ENCODE measurements around the gene CMTM2.

The CMTM2 gene

DNA sequence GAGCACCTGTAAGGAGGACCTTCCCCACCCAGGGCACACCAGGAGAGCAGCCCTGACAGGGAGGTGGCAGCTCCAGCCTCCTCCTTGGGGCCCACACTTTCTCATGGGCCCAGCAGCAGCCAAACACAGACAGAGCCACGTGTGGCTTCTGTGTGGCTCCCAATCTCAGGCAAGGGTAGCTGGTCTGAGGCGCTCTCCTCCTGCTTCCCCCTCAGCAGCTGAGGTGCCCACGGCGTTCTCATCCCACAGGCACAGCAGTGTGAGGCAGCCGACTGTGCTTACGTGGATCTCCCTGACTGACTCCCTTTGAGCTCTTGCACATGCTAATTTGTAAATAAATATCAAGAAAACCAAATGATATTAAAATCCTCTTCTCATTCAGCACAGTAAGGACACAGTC lies 56.1 kb downstream of the CMTM2 start:
- Histone ChIP-seq H3K4me1 (ENCODE audit: control insufficient read depth, insufficient read depth, low read length) (peaks cover 39% of the 10 kb centered on the region), H3K36me3 (ENCODE audit: control insufficient read depth, insufficient read depth, low read length) (peaks cover 4% of the 10 kb centered on the region), H3K4me3 (ENCODE audit: low read length) (no peak overlapping the region), H3K27me3 (ENCODE audit: control insufficient read depth, insufficient read depth, low read length) (no peaks in the 10 kb centered on the region), H3K9ac (ENCODE audit: low read length) (no peak overlapping the region), H3K9me3 (ENCODE audit: control insufficient read depth, low read length) (no peaks in the 10 kb centered on the region)

DNA sequence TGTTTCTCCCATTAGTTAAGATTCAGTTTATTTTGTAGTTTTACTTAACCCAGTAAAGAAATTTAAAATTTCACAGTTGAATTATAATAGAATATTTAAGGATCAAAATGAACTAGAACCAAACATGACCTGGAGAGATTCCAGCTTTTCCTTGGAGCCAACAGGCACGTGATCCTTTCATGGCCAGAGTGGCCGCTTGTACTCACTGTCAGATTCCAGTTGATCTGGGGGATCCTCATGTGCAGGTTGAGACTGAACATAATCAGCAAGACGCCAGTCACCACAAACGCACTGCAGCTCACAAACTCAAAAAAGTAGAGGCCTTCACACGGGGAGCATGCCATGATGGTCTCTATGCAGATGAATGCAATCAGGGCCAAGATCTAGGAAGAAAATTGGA lies 56.9 kb downstream of the CMTM2 start:
- H3K27me3 ChIP-seq (ENCODE audit: control insufficient read depth, insufficient read depth, low read length) = no peaks in the 10 kb centered on the region
- H3K9me3 ChIP-seq (ENCODE audit: control insufficient read depth, low read length) = no peaks in the 10 kb centered on the region
- H3K4me3 ChIP-seq (ENCODE audit: low read length) = no peak overlapping the region
- peaks cover 39% of the 10 kb centered on the region for H3K4me1 ChIP-seq (ENCODE audit: control insufficient read depth, insufficient read depth, low read length)
- no peak overlapping the region for H3K9ac ChIP-seq (ENCODE audit: low read length)
- peaks cover 4% of the 10 kb centered on the region for H3K36me3 ChIP-seq (ENCODE audit: control insufficient read depth, insufficient read depth, low read length)

DNA sequence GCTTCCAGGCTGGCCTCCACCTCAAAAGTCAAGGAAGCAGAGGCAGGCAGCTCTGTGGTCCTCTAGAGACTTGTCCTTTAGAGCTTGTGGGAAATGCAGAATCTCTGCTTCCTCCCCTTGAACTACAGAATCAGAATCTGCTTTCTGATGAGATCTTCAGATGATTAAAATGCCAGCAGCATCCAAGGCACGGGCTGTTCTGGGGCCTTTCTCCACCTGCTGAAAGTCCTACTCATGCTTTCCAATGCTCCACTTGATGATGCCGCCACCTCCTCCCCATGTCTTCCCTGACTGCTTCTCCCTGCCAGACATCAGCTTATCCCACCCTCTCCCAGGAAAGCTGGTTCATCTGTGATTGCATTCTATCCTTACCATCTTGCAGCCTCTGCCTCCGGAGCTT lies 58.5 kb downstream of the CMTM2 start:
- H3K4me1 ChIP-seq (ENCODE audit: control insufficient read depth, insufficient read depth, low read length) = peaks cover 31% of the 10 kb centered on the region
- no peaks in the 10 kb centered on the region for H3K27me3 ChIP-seq (ENCODE audit: control insufficient read depth, insufficient read depth, low read length)
- H3K36me3 ChIP-seq (ENCODE audit: control insufficient read depth, insufficient read depth, low read length) = peaks cover 4% of the 10 kb centered on the region
- H3K4me3 ChIP-seq (ENCODE audit: low read length) = no peak overlapping the region
- H3K9me3 ChIP-seq (ENCODE audit: control insufficient read depth, low read length) = no peaks in the 10 kb centered on the region
- H3K9ac ChIP-seq (ENCODE audit: low read length) = no peak overlapping the region
